Kidney (tissue), 14 donors: ENCODE results near the gene SNX24. TPM values are rescaled to one million over a fixed set of nuclear protein-coding genes. Genes with fewer than 3 reads are reported as not detected.
A peak's percentile ranks its signal among the peaks of the same experiment; 100 is the strongest.

Source experiments
- DNase-seq, 5 donors: peaks; one replicate each; pipeline ENCODE4 v3.0.0-alpha.2; 2013 to 2020
- FAIRE-seq: peaks from 2 replicates; lab custom pipeline; 2012; peaks lifted over from hg19 to GRCh38; lab: Jason Lieb, UNC
- H3K27ac ChIP-seq, 2 donors: one replicate each; pipeline ENCODE4 v1.7.0; 2013; ENCODE audit warnings: low read depth in 2 of 2, low read length in 2 of 2, inconsistent platforms in 1 of 2
- H3K27me3 ChIP-seq: one replicate; pipeline ENCODE4 v1.7.1; 2013; ENCODE audit warnings: low read length, inconsistent platforms; ENCODE audit not compliant: control insufficient read depth, insufficient read depth
- H3K36me3 ChIP-seq, 3 donors: one replicate each; pipeline versions ENCODE4 v1.7.0 to v1.7.1; 2013; ENCODE audit warnings: low read length in 3 of 3, control low read depth in 1 of 3, inconsistent platforms in 1 of 3; ENCODE audit not compliant: insufficient read depth in 3 of 3, control insufficient read depth in 2 of 3
- H3K4me1 ChIP-seq, 3 donors: one replicate each; pipeline versions ENCODE4 v1.7.0 to v1.7.1; 2013; ENCODE audit warnings: low read length in 3 of 3, inconsistent platforms in 1 of 3, low read depth in 1 of 3; ENCODE audit not compliant: control insufficient read depth in 2 of 3, insufficient read depth in 2 of 3
- H3K4me3 ChIP-seq, 3 donors: one replicate each; pipeline versions ENCODE4 v1.7.0 to v1.8.1; 2013; ENCODE audit warnings: low read length in 3 of 3, control low read depth in 1 of 3, inconsistent platforms in 1 of 3
- H3K9ac ChIP-seq, 3 donors: one replicate each; pipeline versions ENCODE4 v1.7.0 to v1.7.1; 2013; ENCODE audit warnings: low read length in 3 of 3, control low read depth in 1 of 3, inconsistent platforms in 1 of 3
- H3K9me3 ChIP-seq, 3 donors: one replicate each; pipeline versions ENCODE4 v1.7.0 to v1.7.1; 2013; ENCODE audit warnings: low read length in 3 of 3, control low read depth in 1 of 3, inconsistent platforms in 1 of 3; ENCODE audit not compliant: control insufficient read depth in 2 of 3, insufficient read depth in 1 of 3
- intact Hi-C: fragments of 100-400 bp; cut with DNase I; formaldehyde crosslinking; loops from one replicate; pipeline ENCODE4 v1.11.1; 2022
- polyA plus RNA-seq: library from polyadenylated mRNA; stranded (reverse); fragments of 350-450 nt; fragmentation: Illumina TruSeq; extraction: RNeasy Lipid Tissue Mini Kit (QIAGEN cat#74804); gene quantifications from one replicate; pipeline ENCODE4 v1.2.3, GENCODE V29; 2014; ENCODE audit warnings: low read depth, low replicate concordance; ENCODE audit not compliant: insufficient read depth
- total RNA-seq: library from RNA; stranded (reverse); fragmentation: NEBNext Ultra II Directional; extraction: Animal tissue kit (Norgen Biotek cat#: 25700); gene quantifications from one replicate; pipeline ENCODE4 v1.2.1, GENCODE V29; 2021
- TF ChIP-seq, protein P1 (sequence below): IDR thresholded peaks from 3 replicates; pipeline ENCODE4 v1.5.1; 2012; ENCODE audit warnings: mild to moderate bottlenecking, moderate library complexity, borderline replicate concordance; ENCODE audit not compliant: insufficient read depth; ENCODE audit errors: extremely low read depth
- donor health status: control.
- donor health status: control.
- donor health status: control.
- donor health status: control.
- donor health status: control.
- donor health status: DM: yes; HTN: yes; CAD: no.
- donor health status: Normal renal cell carcinoma (clear cell type).

The SNX24 gene
- total and polyA plus RNA-seq, 2 donors from 2014 or later: 23.8 to 27.0 TPM

DNA sequence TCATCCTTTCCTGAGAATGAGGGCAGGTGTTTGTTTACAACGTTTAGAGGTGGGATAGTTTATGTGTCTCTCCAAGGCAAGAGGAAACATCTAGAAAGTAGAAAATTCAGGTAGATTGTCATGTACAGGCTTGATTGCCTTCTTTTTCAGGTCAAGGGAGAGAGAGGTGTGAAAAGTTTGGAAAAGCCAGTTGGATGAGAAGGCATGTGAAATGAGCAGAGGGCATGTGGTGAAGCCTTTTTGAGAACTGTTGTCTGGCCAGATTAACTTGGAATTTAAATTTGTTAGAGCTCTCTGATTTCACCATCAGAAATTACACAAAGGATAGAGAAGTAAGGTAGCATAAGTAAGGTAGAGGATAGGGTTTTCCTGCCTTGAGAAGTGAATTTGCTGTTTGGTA lies 74.6 kb downstream of the SNX24 start:
- no peak overlapping the region for H3K27ac ChIP-seq
- H3K4me3 ChIP-seq: no peak overlapping the region
- intact Hi-C loops: no loop called here
- DNase-seq (no peak), FAIRE-seq (no peak)
- no peaks in the 10 kb centered on the region for H3K27me3 ChIP-seq
- H3K9me3 ChIP-seq: no peaks in the 10 kb centered on the region
- no peak overlapping the region for H3K9ac ChIP-seq
- H3K36me3 ChIP-seq: no peaks in the 10 kb centered on the region
- TF ChIP-seq, protein P1, sequence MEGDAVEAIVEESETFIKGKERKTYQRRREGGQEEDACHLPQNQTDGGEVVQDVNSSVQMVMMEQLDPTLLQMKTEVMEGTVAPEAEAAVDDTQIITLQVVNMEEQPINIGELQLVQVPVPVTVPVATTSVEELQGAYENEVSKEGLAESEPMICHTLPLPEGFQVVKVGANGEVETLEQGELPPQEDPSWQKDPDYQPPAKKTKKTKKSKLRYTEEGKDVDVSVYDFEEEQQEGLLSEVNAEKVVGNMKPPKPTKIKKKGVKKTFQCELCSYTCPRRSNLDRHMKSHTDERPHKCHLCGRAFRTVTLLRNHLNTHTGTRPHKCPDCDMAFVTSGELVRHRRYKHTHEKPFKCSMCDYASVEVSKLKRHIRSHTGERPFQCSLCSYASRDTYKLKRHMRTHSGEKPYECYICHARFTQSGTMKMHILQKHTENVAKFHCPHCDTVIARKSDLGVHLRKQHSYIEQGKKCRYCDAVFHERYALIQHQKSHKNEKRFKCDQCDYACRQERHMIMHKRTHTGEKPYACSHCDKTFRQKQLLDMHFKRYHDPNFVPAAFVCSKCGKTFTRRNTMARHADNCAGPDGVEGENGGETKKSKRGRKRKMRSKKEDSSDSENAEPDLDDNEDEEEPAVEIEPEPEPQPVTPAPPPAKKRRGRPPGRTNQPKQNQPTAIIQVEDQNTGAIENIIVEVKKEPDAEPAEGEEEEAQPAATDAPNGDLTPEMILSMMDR: no peak
- no peaks in the 10 kb centered on the region for H3K4me1 ChIP-seq

DNA sequence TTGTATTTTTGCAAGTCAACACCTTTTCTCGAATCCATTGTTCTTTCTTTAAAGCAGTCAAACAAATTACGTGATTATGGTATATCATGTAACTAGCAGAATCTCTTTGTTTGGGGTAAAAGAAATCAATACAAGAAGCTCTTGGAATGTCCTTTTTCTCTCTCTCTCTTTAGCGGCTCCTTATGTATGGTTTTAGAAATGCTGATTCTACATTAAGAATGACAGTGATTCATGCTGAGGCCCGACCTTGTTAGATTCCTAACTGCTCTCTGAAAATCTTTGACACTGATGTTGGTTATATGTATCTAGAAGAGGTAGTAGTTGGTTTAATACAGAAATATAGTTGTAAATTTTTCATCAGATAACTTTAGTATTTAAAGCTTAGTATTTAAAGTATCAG lies 76.4 kb downstream of the SNX24 start:
- DNase-seq (no peak), FAIRE-seq (no peak)
- Histone ChIP-seq H3K36me3 (no peaks in the 10 kb centered on the region), H3K9ac (no peak overlapping the region), H3K4me3 (no peak overlapping the region), H3K4me1 (no peaks in the 10 kb centered on the region), H3K27ac (no peak overlapping the region), H3K27me3 (no peaks in the 10 kb centered on the region), H3K9me3 (no peaks in the 10 kb centered on the region)
- TF ChIP-seq, protein P1: no peak
- intact Hi-C loops: no loop called here

DNA sequence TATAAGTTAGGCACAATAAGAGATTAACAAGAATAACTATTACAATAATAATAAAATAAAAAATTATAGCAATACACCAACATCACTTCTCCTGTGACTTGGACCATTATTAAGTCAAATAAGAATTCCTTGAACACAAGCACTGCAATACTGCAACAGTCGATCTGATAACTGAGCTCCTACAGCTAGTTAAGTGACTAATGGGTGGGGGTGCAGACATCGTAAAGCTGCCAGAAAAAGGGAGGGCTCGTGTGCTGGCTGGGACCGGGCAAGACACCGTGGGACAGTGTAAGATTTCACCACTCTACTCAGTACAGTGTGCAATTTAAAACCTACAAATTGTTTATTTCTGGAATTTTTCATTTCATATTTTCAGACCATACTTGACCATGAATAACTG lies 78.8 kb downstream of the SNX24 start:
- FAIRE-seq: no peak
- intact Hi-C loops: no loop called here
- no peak overlapping the region for H3K27ac ChIP-seq

More for the DNA sequence above, 78.8 kb downstream of the SNX24 start:
- no peak overlapping the region for H3K9ac ChIP-seq
- no peaks in the 10 kb centered on the region for H3K9me3 ChIP-seq
- no peaks in the 10 kb centered on the region for H3K27me3 ChIP-seq
- H3K36me3 ChIP-seq: no peaks in the 10 kb centered on the region
- TF ChIP-seq, protein P1: no peak
- no peak overlapping the region for H3K4me3 ChIP-seq
- DNase-seq: peak in 1 of 5 donors; percentile 28
- no peaks in the 10 kb centered on the region for H3K4me1 ChIP-seq
